GM18511 (cell line): ENCODE data around the gene ARHGAP26.

Experiments used
- ATAC-seq: cut with Tn5 transposase; IDR thresholded peaks from one replicate; pipeline ENCODE4 v1.9.1; 2021; ENCODE audit warnings: mild to moderate bottlenecking, moderate library complexity; ENCODE audit not compliant: unreplicated experiment

The ARHGAP26 gene

GRCh38 chr5:143147902-143148301, 377.7 kb downstream of the ARHGAP26 start:
- ATAC-seq: no peak

- no peak for ATAC-seq
Observed at GRCh38 chr5:143148771-143149170, 378.6 kb downstream of the ARHGAP26 start.

GRCh38 chr5:143149759-143150158, 379.6 kb downstream of the ARHGAP26 start:
- ATAC-seq: no peak

- ATAC-seq: no peak
Observed at GRCh38 chr5:143151056-143151700, 381.0 kb downstream of the ARHGAP26 start.

GRCh38 chr5:143152445-143152844, 382.3 kb downstream of the ARHGAP26 start:
- no peak for ATAC-seq

- ATAC-seq: no peak
Observed at GRCh38 chr5:143153332-143154119, 383.3 kb downstream of the ARHGAP26 start.

GRCh38 chr5:143154510-143155370, 384.6 kb downstream of the ARHGAP26 start:
- no peak for ATAC-seq

- ATAC-seq: no peak
Observed at GRCh38 chr5:143155455-143155854, 385.3 kb downstream of the ARHGAP26 start.

- ATAC-seq: no peak
Observed at GRCh38 chr5:143156086-143156485, 385.9 kb downstream of the ARHGAP26 start.

- ATAC-seq: no peak
Observed at GRCh38 chr5:143156572-143156971, 386.4 kb downstream of the ARHGAP26 start.

GRCh38 chr5:143159031-143159430, 388.9 kb downstream of the ARHGAP26 start:
- ATAC-seq: no peak

- ATAC-seq: no peak
Observed at GRCh38 chr5:143161885-143162540, 391.8 kb downstream of the ARHGAP26 start.

GRCh38 chr5:143162810-143163209, 392.6 kb downstream of the ARHGAP26 start:
- ATAC-seq: no peak

GRCh38 chr5:143164557-143164956, 394.4 kb downstream of the ARHGAP26 start:
- no peak for ATAC-seq

- ATAC-seq: no peak
Observed at GRCh38 chr5:143165049-143165880, 395.1 kb downstream of the ARHGAP26 start.

GRCh38 chr5:143166090-143166489, 395.9 kb downstream of the ARHGAP26 start:
- ATAC-seq: no peak

- peak; percentile 78 for ATAC-seq
Observed at GRCh38 chr5:143166661-143167420, 396.7 kb downstream of the ARHGAP26 start.

GRCh38 chr5:143168171-143168741, 398.1 kb downstream of the ARHGAP26 start:
- ATAC-seq: no peak
